GM12874 (cell line): ENCODE data around the gene NUP50.

Experiments
- CTCF ChIP-seq: IDR thresholded peaks from 2 replicates; pipeline ENCODE4 v1.5.1; 2011; ENCODE audit warnings: low read depth, mild to moderate bottlenecking, control low read depth, low read length, moderate library complexity; ENCODE audit not compliant: insufficient read depth

NUP50 gene

GRCh38 chr22:45172881-45173585 lies 9.3 kb downstream of the NUP50 start:
- TF ChIP-seq CTCF: no peak

- no peak for TF ChIP-seq CTCF
Observed at GRCh38 chr22:45179276-45180049, 15.7 kb downstream of the NUP50 start.

- no peak for TF ChIP-seq CTCF
Observed at GRCh38 chr22:45180146-45180679, 16.5 kb downstream of the NUP50 start.

- no peak for TF ChIP-seq CTCF
Observed at GRCh38 chr22:45181240-45181639, 17.5 kb downstream of the NUP50 start.

GRCh38 chr22:45181766-45182165 lies 18.0 kb downstream of the NUP50 start:
- TF ChIP-seq CTCF: no peak

GRCh38 chr22:45183974-45184373 lies 20.2 kb downstream of the NUP50 start:
- TF ChIP-seq CTCF: no peak

GRCh38 chr22:45185718-45186514 lies 22.2 kb downstream of the NUP50 start:
- no peak for TF ChIP-seq CTCF
